Mesenchymal stem cell (in vitro differentiated cells and primary cell): ENCODE data around the gene MRPL3.
A peak's percentile ranks its signal among the peaks of the same experiment; 100 is the strongest.

Source experiments
- DNase-seq: peaks from one replicate; pipeline ENCODE4 v3.0.0-alpha.2; 2013
- H2AFZ ChIP-seq: one replicate; pipeline ENCODE4 v1.6.1; 2013; ENCODE audit warnings: low read depth, mild to moderate bottlenecking, control low read depth, inconsistent platforms, low read length, moderate library complexity
- H2AK5ac ChIP-seq: 2 replicates; pipeline ENCODE4 v1.6.1; 2013; ENCODE audit warnings: low read length, moderate library complexity, mild to moderate bottlenecking, inconsistent platforms; ENCODE audit not compliant: severe bottlenecking
- H2BK120ac ChIP-seq: one replicate; pipeline ENCODE4 v1.6.1; 2013; ENCODE audit warnings: low read depth, mild to moderate bottlenecking, inconsistent platforms, low read length, moderate library complexity
- H2BK12ac ChIP-seq, 2 experiments: one replicate each; pipeline ENCODE4 v1.6.1; 2013; ENCODE audit warnings: inconsistent platforms in 2 of 2, low read length in 2 of 2, mild to moderate bottlenecking in 2 of 2, moderate library complexity in 2 of 2, control low read depth in 1 of 2
- H2BK15ac ChIP-seq: one replicate; pipeline ENCODE4 v1.6.1; 2013; ENCODE audit warnings: mild to moderate bottlenecking, low read depth, inconsistent platforms; ENCODE audit not compliant: poor library complexity, severe bottlenecking
- H2BK5ac ChIP-seq: 2 replicates; pipeline ENCODE4 v1.6.1; 2013; ENCODE audit warnings: low read depth, mild to moderate bottlenecking, low read length, control low read depth, inconsistent platforms; ENCODE audit not compliant: poor library complexity, severe bottlenecking
- H3K14ac ChIP-seq, 2 experiments: one replicate each; pipeline ENCODE4 v1.6.1; 2013; ENCODE audit warnings: inconsistent platforms in 2 of 2, low read length in 2 of 2, control low read depth in 1 of 2, mild to moderate bottlenecking in 1 of 2, moderate library complexity in 1 of 2
- H3K18ac ChIP-seq, 2 experiments: one replicate each; pipeline ENCODE4 v1.6.1; 2013; ENCODE audit warnings: inconsistent platforms in 2 of 2, low read length in 2 of 2, control low read depth in 1 of 2, low read depth in 1 of 2, mild to moderate bottlenecking in 1 of 2
- H3K23ac ChIP-seq, 2 experiments: one replicate each; pipeline ENCODE4 v1.6.1; 2013; ENCODE audit warnings: inconsistent platforms in 2 of 2, low read length in 2 of 2, mild to moderate bottlenecking in 2 of 2, moderate library complexity in 2 of 2, control low read depth in 1 of 2
- H3K27ac ChIP-seq: 2 replicates; pipeline ENCODE4 v1.5.1; 2013; ENCODE audit warnings: mild to moderate bottlenecking, moderate library complexity, low read length, control low read depth, inconsistent platforms; ENCODE audit not compliant: poor library complexity, severe bottlenecking
- H3K27me3 ChIP-seq, 2 experiments: 2 replicates each; pipeline versions ENCODE4 v1.6.1 to v1.7.0; 2013; ENCODE audit warnings: low read length in 2 of 2, mild to moderate bottlenecking in 2 of 2, moderate library complexity in 2 of 2, control low read depth in 1 of 2, inconsistent platforms in 1 of 2; ENCODE audit not compliant: control insufficient read depth in 1 of 2, insufficient read depth in 1 of 2
- H3K36me3 ChIP-seq, 2 experiments: 2 replicates each; pipeline versions ENCODE4 v1.6.1 to v1.7.0; 2013; ENCODE audit warnings: low read length in 2 of 2, control low read depth in 1 of 2, inconsistent platforms in 1 of 2, low read depth in 1 of 2, mild to moderate bottlenecking in 1 of 2; ENCODE audit not compliant: insufficient read depth in 2 of 2, control insufficient read depth in 1 of 2
- H3K4ac ChIP-seq, 2 experiments: one replicate each; pipeline ENCODE4 v1.6.1; 2013; ENCODE audit warnings: inconsistent platforms in 2 of 2, low read length in 2 of 2, mild to moderate bottlenecking in 2 of 2, moderate library complexity in 2 of 2, control low read depth in 1 of 2, low read depth in 1 of 2
- H3K4me1 ChIP-seq: 2 replicates; pipeline ENCODE4 v1.6.1; 2013; ENCODE audit warnings: low read depth, low read length, control low read depth; ENCODE audit not compliant: control insufficient read depth, insufficient read depth
- H3K4me2 ChIP-seq: 2 replicates; pipeline ENCODE4 v1.6.1; 2013; ENCODE audit warnings: low read length, mild to moderate bottlenecking, inconsistent platforms; ENCODE audit not compliant: poor library complexity, severe bottlenecking
- H3K4me3 ChIP-seq, 2 experiments: 2 replicates each; pipeline versions ENCODE4 v1.5.1 to v1.7.0; 2013; ENCODE audit warnings: low read length in 2 of 2, mild to moderate bottlenecking in 2 of 2, control low read depth in 1 of 2, low read depth in 1 of 2; ENCODE audit not compliant: insufficient read depth in 1 of 2
- H3K79me1 ChIP-seq: replicated peaks from 2 replicates; pipeline ENCODE4 v1.6.1; 2013; ENCODE audit warnings: mild to moderate bottlenecking, control low read depth, low read length, inconsistent platforms; ENCODE audit not compliant: poor library complexity, severe bottlenecking
- H3K9ac ChIP-seq: 2 replicates; pipeline ENCODE4 v1.7.0; 2013; ENCODE audit warnings: mild to moderate bottlenecking, low read length, moderate library complexity
- H3K9me3 ChIP-seq: 2 replicates; pipeline ENCODE4 v1.7.0; 2013; ENCODE audit warnings: mild to moderate bottlenecking, low read length; ENCODE audit not compliant: control insufficient read depth
- H4K8ac ChIP-seq: one replicate; pipeline ENCODE4 v1.6.1; 2013; ENCODE audit warnings: inconsistent platforms, mild to moderate bottlenecking, low read length, moderate library complexity
- H4K91ac ChIP-seq: one replicate; pipeline ENCODE4 v1.6.1; 2013; ENCODE audit warnings: mild to moderate bottlenecking, low read length, inconsistent platforms
- WGBS: methylation state at CpG from one replicate; pipeline ENCODE4 v1.1.7; 2013; ENCODE audit warnings: mixed read lengths; 5-methylcytosine and 5-hydroxymethylcytosine counted together

MRPL3 gene

GRCh38 chr3:131537531-131537930 is 34.8 kb upstream of the MRPL3 start:
- Histone ChIP-seq H3K79me1 (no peaks in the 10 kb centered on the region), H3K14ac (no peak overlapping the region), H3K27me3 (peaks cover 0 to 5% of the 10 kb centered on the region in 2 experiments), H2BK12ac (no peak overlapping the region), H4K91ac (no peak overlapping the region), H3K4ac (no peak overlapping the region), H3K27ac (no peak overlapping the region), H2BK5ac (no peak overlapping the region), H2AK5ac (no peak overlapping the region), H3K9ac (no peak overlapping the region), H3K18ac (no peak overlapping the region), H3K4me1 (peaks cover 4% of the 10 kb centered on the region), H3K36me3 (no peaks in the 10 kb centered on the region), H2BK120ac (no peak overlapping the region), H3K9me3 (no peaks in the 10 kb centered on the region), H4K8ac (no peak overlapping the region), H2AFZ (no peak overlapping the region), H2BK15ac (no peak overlapping the region), H3K4me3 (no peak overlapping the region), H3K4me2 (no peak overlapping the region), H3K23ac (no peak overlapping the region)
- 100% methylated on average over 1 of the region's 3 CpGs for WGBS
- no peak for DNase-seq

GRCh38 chr3:131535596-131535995 is 32.8 kb upstream of the MRPL3 start:
- H2AFZ ChIP-seq, result no peak overlapping the region
- WGBS, result 20% methylated on average over 2 of the region's 2 CpGs
- H2BK12ac ChIP-seq, result no peak overlapping the region
- H3K79me1 ChIP-seq, result no peaks in the 10 kb centered on the region
- peak overlapping the region; percentile 62 for H3K9ac ChIP-seq
- H3K14ac ChIP-seq, result no peak overlapping the region
- peaks cover 0 to 5% of the 10 kb centered on the region in 2 experiments for H3K27me3 ChIP-seq
- H3K23ac ChIP-seq, result no peak overlapping the region
- no peak overlapping the region for H4K91ac ChIP-seq
- H2BK15ac ChIP-seq, result no peak overlapping the region
- H3K4me3 ChIP-seq, result peak overlapping the region in 1 of 2 experiments; percentile 38
- H3K27ac ChIP-seq, result no peak overlapping the region
- no peak overlapping the region for H2BK5ac ChIP-seq
- H3K4me1 ChIP-seq, result peaks cover 1% of the 10 kb centered on the region
- no peak overlapping the region for H4K8ac ChIP-seq
- no peak for DNase-seq
- no peak overlapping the region for H2BK120ac ChIP-seq
- H3K36me3 ChIP-seq, result no peaks in the 10 kb centered on the region
- no peaks in the 10 kb centered on the region for H3K9me3 ChIP-seq
- no peak overlapping the region for H2AK5ac ChIP-seq
- H3K4me2 ChIP-seq, result no peak overlapping the region
- no peak overlapping the region for H3K4ac ChIP-seq
- no peak overlapping the region for H3K18ac ChIP-seq

- no peak overlapping the region for H3K14ac ChIP-seq
- 87% methylated on average over 2 of the region's 3 CpGs for WGBS
- no peak overlapping the region for H2BK120ac ChIP-seq
Measured at GRCh38 chr3:131535131-131535530, 32.4 kb upstream of the MRPL3 start.

GRCh38 chr3:131532645-131533044 is 29.9 kb upstream of the MRPL3 start:
- H3K4ac ChIP-seq, result no peak overlapping the region

More at GRCh38 chr3:131535131-131535530, 32.4 kb upstream of the MRPL3 start:
- no peak overlapping the region for H3K18ac ChIP-seq
- peak overlapping the region; percentile 62 for H3K9ac ChIP-seq
- H2BK15ac ChIP-seq, result no peak overlapping the region
- H3K4me1 ChIP-seq, result peaks cover 1% of the 10 kb centered on the region
- H4K8ac ChIP-seq, result no peak overlapping the region
- no peak overlapping the region for H2AK5ac ChIP-seq
- no peak overlapping the region for H3K4me2 ChIP-seq
- no peak overlapping the region for H2BK12ac ChIP-seq
- H3K4ac ChIP-seq, result no peak overlapping the region
- no peak overlapping the region for H3K27ac ChIP-seq
- no peaks in the 10 kb centered on the region for H3K9me3 ChIP-seq
- H2AFZ ChIP-seq, result no peak overlapping the region
- no peak overlapping the region for H3K23ac ChIP-seq
- DNase-seq, result no peak
- no peaks in the 10 kb centered on the region for H3K79me1 ChIP-seq
- no peaks in the 10 kb centered on the region for H3K36me3 ChIP-seq
- H3K4me3 ChIP-seq, result peak overlapping the region in 1 of 2 experiments; percentile 38
- peaks cover 0 to 5% of the 10 kb centered on the region in 2 experiments for H3K27me3 ChIP-seq
- no peak overlapping the region for H4K91ac ChIP-seq
- H2BK5ac ChIP-seq, result no peak overlapping the region

More at GRCh38 chr3:131532645-131533044, 29.9 kb upstream of the MRPL3 start:
- Histone ChIP-seq H2BK5ac (no peak overlapping the region), H3K18ac (no peak overlapping the region), H2BK15ac (no peak overlapping the region), H2BK12ac (no peak overlapping the region), H2AFZ (no peak overlapping the region), H3K4me3 (no peak overlapping the region), H3K9ac (no peak overlapping the region), H3K36me3 (no peaks in the 10 kb centered on the region), H3K14ac (no peak overlapping the region), H3K27me3 (peaks cover 0 to 9% of the 10 kb centered on the region in 2 experiments), H3K79me1 (no peaks in the 10 kb centered on the region), H3K9me3 (no peaks in the 10 kb centered on the region), H2AK5ac (no peak overlapping the region), H4K8ac (no peak overlapping the region), H4K91ac (no peak overlapping the region), H2BK120ac (no peak overlapping the region), H3K27ac (no peak overlapping the region), H3K4me2 (no peak overlapping the region), H3K4me1 (no peaks in the 10 kb centered on the region), H3K23ac (no peak overlapping the region)
- DNase-seq, result no peak
